HCT116 (cell line): ENCODE data around the gene ST7L. TPM values are rescaled to one million over a fixed set of nuclear protein-coding genes. Genes with fewer than 3 reads are reported as not detected.

Source experiments
- ATAC-seq: fragments of 200-7000 bp; cut with Tn5 transposase; 2 replicates; pipeline ENCODE4 v1.9.1; 2020; ENCODE audit warnings: mild to moderate bottlenecking, moderate library complexity
- BruUV-seq: library from RNA; stranded (reverse); fragments of 400-500 nt; replicated peaks from 2 replicates; lab custom pipeline; 2021; lab: Mats Ljungman, UMichigan
- CTCF ChIA-PET: fragments of 300-600 bp; sonication (Branson Sonifier 250); formaldehyde crosslinking; loops from one replicate; lab custom pipeline; 2021; ENCODE audit warnings: antibody characterized with exemption; lab: Charles Lee
- POLR2A ChIA-PET: fragments of 300-600, 350-600 bp; sonication (Branson Sonifier 250); formaldehyde crosslinking; loops from one replicate; lab custom pipeline; 2021; ENCODE audit warnings: antibody characterized with exemption; lab: Charles Lee
- RAD21 ChIA-PET, 2 experiments: fragments of 300-600 bp; sonication (Branson Sonifier 250); formaldehyde crosslinking; loops; one replicate each; lab custom pipeline; 2023; ENCODE audit warnings: low total read pairs in 2 of 2; ENCODE audit not compliant: uncharacterized antibody in 2 of 2, unreplicated experiment in 2 of 2, low non-redundant PET in 1 of 2; lab: Charles Lee
- DNase-seq: peaks from one replicate; pipeline ENCODE4 v3.0.0-alpha.2; 2010; ENCODE audit warnings: low read depth, low spot score
- H2AFZ ChIP-seq: fragments of 200-600 bp; shearing (Covaris generic), sonication (generic); 2 replicates; pipeline ENCODE4 v1.6.1; 2017; ENCODE audit warnings: low read depth, mixed run types, mixed read lengths, antibody characterized with exemption, low read length; ENCODE audit not compliant: poor library complexity, severe bottlenecking
- H3K27ac ChIP-seq: 2 replicates; pipeline ENCODE4 v1.5.1; 2012; ENCODE audit warnings: low read depth, low read length
- H3K27me3 ChIP-seq: fragments of 200-600 bp; sonication (generic); 2 replicates; pipeline ENCODE4 v1.6.1; 2016; ENCODE audit warnings: mixed run types, low read length, mixed read lengths; ENCODE audit not compliant: insufficient read depth
- H3K36me3 ChIP-seq, 2 experiments: fragments of 200-500 bp in 1 of 2; fragments of 200-600 bp in 1 of 2; sonication (Bioruptor generic) in 1 of 2; sonication (generic) in 1 of 2; 2 replicates each; pipeline versions ENCODE4 v1.5.1 to v1.6.1; 2014 to 2016; ENCODE audit warnings: low read length in 2 of 2, inconsistent platforms in 1 of 2, mixed read lengths in 1 of 2, mixed run types in 1 of 2; ENCODE audit not compliant: insufficient read depth in 2 of 2, control insufficient read depth in 1 of 2
- H3K4me1 ChIP-seq, 2 experiments: fragments of 200-600 bp in 1 of 2; sonication (generic) in 1 of 2; 2 replicates each; pipeline versions ENCODE4 v1.5.1 to v1.6.1; 2012 to 2017; ENCODE audit warnings: low read length in 2 of 2, inconsistent platforms in 1 of 2, mild to moderate bottlenecking in 1 of 2, mixed read lengths in 1 of 2, mixed run types in 1 of 2, moderate library complexity in 1 of 2; ENCODE audit not compliant: insufficient read depth in 2 of 2, control insufficient read depth in 1 of 2
- H3K4me2 ChIP-seq: fragments of 200-600 bp; sonication (generic); 2 replicates; pipeline ENCODE4 v1.6.1; 2017; ENCODE audit warnings: mixed run types, low read length, mixed read lengths
- H3K4me3 ChIP-seq, 2 experiments: fragments of 200-600 bp in 1 of 2; sonication (generic) in 1 of 2; replicated peaks in 1 of 2; 2 replicates each; pipeline ENCODE4 v1.5.1; 2011 to 2016; ENCODE audit warnings: low read length in 2 of 2, control low read depth in 1 of 2, low read depth in 1 of 2, mild to moderate bottlenecking in 1 of 2, mixed read lengths in 1 of 2, mixed run types in 1 of 2
- H3K79me2 ChIP-seq: fragments of 200-600 bp; sonication (generic); 2 replicates; pipeline ENCODE4 v1.6.1; 2017; ENCODE audit warnings: mild to moderate bottlenecking, mixed run types, low read length, moderate library complexity, mixed read lengths; ENCODE audit not compliant: insufficient read depth
- H3K9ac ChIP-seq: fragments of 200-600 bp; sonication (generic); 2 replicates; pipeline ENCODE4 v1.6.1; 2016; ENCODE audit warnings: low read length, mixed read lengths
- H3K9me2 ChIP-seq: fragments of 200-600 bp; sonication (generic), shearing (Covaris generic); 2 replicates; pipeline ENCODE4 v1.6.1; 2017; ENCODE audit warnings: mixed run types, mild to moderate bottlenecking, moderate library complexity; ENCODE audit not compliant: insufficient read depth
- H3K9me3 ChIP-seq, 2 experiments: fragments of 200-500 bp in 1 of 2; fragments of 200-600 bp in 1 of 2; sonication (Bioruptor generic) in 1 of 2; sonication (generic) in 1 of 2; 2 replicates each; pipeline ENCODE4 v1.6.1; 2014 to 2017; ENCODE audit warnings: low read length in 2 of 2, mixed read lengths in 2 of 2, inconsistent platforms in 1 of 2, low read depth in 1 of 2, mild to moderate bottlenecking in 1 of 2, mixed run types in 1 of 2, moderate library complexity in 1 of 2; ENCODE audit not compliant: control insufficient read depth in 1 of 2, insufficient read depth in 1 of 2
- H4K20me1 ChIP-seq: fragments of 200-600 bp; sonication (generic), shearing (Covaris generic); 2 replicates; pipeline ENCODE4 v1.6.1; 2017; ENCODE audit warnings: mixed run types, mild to moderate bottlenecking, moderate library complexity; ENCODE audit not compliant: insufficient read depth
- EGR1 ChIP-seq: IDR thresholded peaks from 2 replicates; pipeline ENCODE4 v1.6.1; 2012; ENCODE audit warnings: low read depth
- EZH2phosphoT487 ChIP-seq: fragments of 200-600 bp; IDR thresholded peaks from 2 replicates; pipeline ENCODE4 v1.6.1; 2018; ENCODE audit warnings: antibody characterized with exemption, borderline replicate concordance
- POLR2A ChIP-seq: IDR thresholded peaks from 2 replicates; pipeline ENCODE4 v1.7.0; 2011; ENCODE audit warnings: borderline replicate concordance; ENCODE audit not compliant: insufficient read depth, insufficient read length; ENCODE audit errors: extremely low read depth
- POLR2AphosphoS5 ChIP-seq: IDR thresholded peaks from 2 replicates; pipeline ENCODE4 v1.6.1; 2011; ENCODE audit warnings: mild to moderate bottlenecking, low read depth, low read length, moderate library complexity
- RAD21 ChIP-seq: IDR thresholded peaks from 2 replicates; pipeline ENCODE4 v1.6.1; 2012; ENCODE audit warnings: low read depth, mild to moderate bottlenecking
- REST ChIP-seq: IDR thresholded peaks from 2 replicates; pipeline ENCODE4 v1.6.1; 2012; ENCODE audit warnings: low read depth
- SIN3A ChIP-seq: IDR thresholded peaks from 2 replicates; pipeline ENCODE4 v1.6.1; 2012; ENCODE audit warnings: low read depth
- TCF7L2 ChIP-seq: IDR thresholded peaks from 2 replicates; pipeline ENCODE4 v1.7.0; 2011; ENCODE audit warnings: borderline replicate concordance, inconsistent platforms; ENCODE audit not compliant: insufficient read depth, insufficient read length; ENCODE audit errors: extremely low read depth
- ZFX ChIP-seq: fragments of 450-650 bp; IDR thresholded peaks from 2 replicates; pipeline ENCODE4 v1.6.1; 2017
- intact Hi-C: fragments of 100-400 bp; cut with micrococcal nuclease; formaldehyde crosslinking; loops from 2 replicates; pipeline ENCODE4 v1.10.0; 2022
- total RNA-seq: library from RNA; stranded (reverse); gene quantifications from one replicate; pipeline ENCODE4 v1.2.1, GENCODE V29; 2021; ENCODE audit not compliant: unreplicated experiment

The ST7L gene
- total RNA-seq, 1 experiment from 2014 or later, result 19.9 TPM

DNA sequence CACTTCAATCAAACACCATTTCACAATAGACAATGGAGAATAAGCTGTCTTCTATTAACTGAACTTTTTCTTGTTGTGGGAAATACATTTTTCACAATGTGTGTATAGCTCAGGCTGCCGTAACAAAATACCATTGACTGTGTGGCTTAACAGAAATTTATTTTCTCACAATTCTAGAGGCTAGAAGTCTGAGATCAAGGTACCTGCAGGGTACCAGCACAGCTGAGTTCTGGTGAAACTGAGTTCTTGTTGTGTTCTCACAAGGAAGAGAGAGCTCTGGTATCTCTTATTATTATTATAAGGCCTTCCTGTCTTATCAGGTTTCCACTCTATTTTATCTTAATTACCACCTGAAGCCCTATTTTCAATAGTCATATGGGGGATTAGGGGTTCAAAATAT, 15.4 kb downstream of the ST7L start:
- ATAC-seq, result no peak
- Histone ChIP-seq H3K9me2 (no peaks in the 10 kb centered on the region), H3K79me2 (no peaks in the 10 kb centered on the region), H2AFZ (no peak overlapping the region), H3K9me3 (no peaks in the 10 kb centered on the region), H3K9ac (no peak overlapping the region), H3K27me3 (no peaks in the 10 kb centered on the region), H3K4me1 (no peaks in the 10 kb centered on the region), H3K36me3 (peaks cover 9 to 15% of the 10 kb centered on the region in 2 experiments), H3K4me3 (no peak overlapping the region), H3K4me2 (no peak overlapping the region), H4K20me1 (no peaks in the 10 kb centered on the region), H3K27ac (no peak overlapping the region)
- ChIA-PET CTCF (no interaction called here), POLR2A (no interaction called here), RAD21 (no interaction called here)
- DNase-seq, result no peak
- TF ChIP-seq TCF7L2, result no peak
- no peak for TF ChIP-seq ZFX
- TF ChIP-seq REST, result no peak
- TF ChIP-seq SIN3A, result no peak
- TF ChIP-seq RAD21, result no peak
- no peak for TF ChIP-seq EGR1
- no peak for TF ChIP-seq EZH2phosphoT487
- TF ChIP-seq POLR2AphosphoS5, result no peak
- no peak for TF ChIP-seq POLR2A
- BruUV-seq, result no TSS peak
- intact Hi-C loops, result no loop called here
